Vagina (tissue), 2 donors: ENCODE data around the gene DDX51. TPM values are rescaled to one million over a fixed set of nuclear protein-coding genes. Genes with fewer than 3 reads are reported as not detected.
"Not testable (repeated sequence)": the region's sequence is repeated elsewhere in the genome, so short reads cannot be mapped to it uniquely, and the experiment has no call there.

Source experiments
- DNase-seq, 2 donors: peaks; one replicate each; pipeline ENCODE4 v3.0.0-alpha.2; 2017; ENCODE audit errors: extremely low spot score in 2 of 2
- H3K27ac ChIP-seq: fragments of 200-600 bp; sonication (generic); one replicate; pipeline ENCODE4 v1.5.1; 2019
- H3K27me3 ChIP-seq: fragments of 200-600 bp; sonication (generic); one replicate; pipeline ENCODE4 v1.5.1; 2019
- H3K36me3 ChIP-seq, 2 donors: fragments of 200-600 bp; sonication (generic); one replicate each; pipeline ENCODE4 v1.5.1; 2017 to 2019
- H3K4me1 ChIP-seq: fragments of 200-600 bp; sonication (generic); one replicate; pipeline ENCODE4 v1.5.1; 2019
- H3K4me3 ChIP-seq, 2 donors: fragments of 200-600 bp; sonication (generic); 1 replicate in 1 of 2; 2 replicates in 1 of 2; pipeline ENCODE4 v1.5.1; 2016 to 2019
- H3K9me3 ChIP-seq: fragments of 200-600 bp; sonication (generic); one replicate; pipeline ENCODE4 v1.5.1; 2019
- POLR2A ChIP-seq, 2 donors: fragments of 450-650 bp; IDR thresholded peaks; one replicate each; pipeline ENCODE4 v1.6.1; 2017; ENCODE audit warnings: antibody characterized with exemption in 2 of 2, mild to moderate bottlenecking in 2 of 2, moderate library complexity in 2 of 2
- POLR2AphosphoS5 ChIP-seq, 2 donors: sonication (generic); formaldehyde crosslinking; IDR thresholded peaks; one replicate each; pipeline ENCODE4 v1.9.0; 2017; ENCODE audit warnings: antibody characterized with exemption in 2 of 2, mild to moderate bottlenecking in 2 of 2, low read depth in 1 of 2; ENCODE audit not compliant: insufficient read depth in 1 of 2
- intact Hi-C: fragments of 100-400 bp; cut with DNase I; formaldehyde crosslinking; loops from one replicate; pipeline ENCODE4 v1.15.1; 2023
- total RNA-seq: library from RNA; depleted of rRNA; stranded (reverse); fragments of >200 nt; gene quantifications from one replicate; pipeline ENCODE4 v1.2.3, GENCODE V29; 2016
- TF ChIP-seq, protein P1 (sequence below), 3 experiments: fragments of 450-650 bp in 2 of 3; fragments of 200-600 bp in 1 of 3; sonication (generic) in 1 of 3; IDR thresholded peaks; one replicate each; pipeline ENCODE4 v1.5.1; 2017 to 2019; ENCODE audit warnings: antibody characterized with exemption in 3 of 3, mild to moderate bottlenecking in 2 of 3, moderate library complexity in 2 of 3

DDX51 gene
- total RNA-seq, 1 donor from 2014 or later = 11.3 TPM

DNA sequence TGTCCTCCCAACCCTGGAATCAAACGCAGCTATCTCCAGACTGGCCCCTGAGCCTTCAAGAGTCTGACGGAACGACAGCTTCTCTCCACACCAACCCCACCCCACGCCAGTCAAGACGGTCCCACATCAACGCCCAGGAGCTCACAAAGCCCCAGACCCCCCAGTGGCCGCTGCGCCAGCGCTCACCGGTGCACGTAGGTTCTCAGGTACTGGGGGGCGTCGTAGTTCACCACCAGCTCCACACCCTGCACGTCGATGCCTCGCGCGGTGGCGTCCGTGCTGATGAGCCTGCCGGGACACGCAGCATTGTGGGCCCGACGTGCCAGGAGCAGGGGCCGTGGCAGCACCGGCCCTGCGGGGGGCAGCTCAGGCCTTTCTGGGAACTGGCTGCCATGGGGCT, 4.2 kb downstream of the DDX51 start:
- H3K4me3 ChIP-seq = no peak overlapping the region
- no peak overlapping the region for H3K27ac ChIP-seq
- peaks cover 21% of the 10 kb centered on the region for H3K4me1 ChIP-seq
- TF ChIP-seq, protein P1, sequence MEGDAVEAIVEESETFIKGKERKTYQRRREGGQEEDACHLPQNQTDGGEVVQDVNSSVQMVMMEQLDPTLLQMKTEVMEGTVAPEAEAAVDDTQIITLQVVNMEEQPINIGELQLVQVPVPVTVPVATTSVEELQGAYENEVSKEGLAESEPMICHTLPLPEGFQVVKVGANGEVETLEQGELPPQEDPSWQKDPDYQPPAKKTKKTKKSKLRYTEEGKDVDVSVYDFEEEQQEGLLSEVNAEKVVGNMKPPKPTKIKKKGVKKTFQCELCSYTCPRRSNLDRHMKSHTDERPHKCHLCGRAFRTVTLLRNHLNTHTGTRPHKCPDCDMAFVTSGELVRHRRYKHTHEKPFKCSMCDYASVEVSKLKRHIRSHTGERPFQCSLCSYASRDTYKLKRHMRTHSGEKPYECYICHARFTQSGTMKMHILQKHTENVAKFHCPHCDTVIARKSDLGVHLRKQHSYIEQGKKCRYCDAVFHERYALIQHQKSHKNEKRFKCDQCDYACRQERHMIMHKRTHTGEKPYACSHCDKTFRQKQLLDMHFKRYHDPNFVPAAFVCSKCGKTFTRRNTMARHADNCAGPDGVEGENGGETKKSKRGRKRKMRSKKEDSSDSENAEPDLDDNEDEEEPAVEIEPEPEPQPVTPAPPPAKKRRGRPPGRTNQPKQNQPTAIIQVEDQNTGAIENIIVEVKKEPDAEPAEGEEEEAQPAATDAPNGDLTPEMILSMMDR (IDR thresholded peaks at IDR 0.05) = no peak
- TF ChIP-seq POLR2A (IDR thresholded peaks at IDR 0.05) (no peak), POLR2AphosphoS5 (IDR thresholded peaks at IDR 0.05; ENCODE audit: insufficient read depth in 1 of 2, low read depth in 1 of 2) (no peak)
- H3K27me3 ChIP-seq = no peaks in the 10 kb centered on the region
- no peaks in the 10 kb centered on the region for H3K9me3 ChIP-seq
- H3K36me3 ChIP-seq = peaks cover 0 to 45% of the 10 kb centered on the region in 2 donors
- DNase-seq = no peak
- intact Hi-C loops = no loop called here

DNA sequence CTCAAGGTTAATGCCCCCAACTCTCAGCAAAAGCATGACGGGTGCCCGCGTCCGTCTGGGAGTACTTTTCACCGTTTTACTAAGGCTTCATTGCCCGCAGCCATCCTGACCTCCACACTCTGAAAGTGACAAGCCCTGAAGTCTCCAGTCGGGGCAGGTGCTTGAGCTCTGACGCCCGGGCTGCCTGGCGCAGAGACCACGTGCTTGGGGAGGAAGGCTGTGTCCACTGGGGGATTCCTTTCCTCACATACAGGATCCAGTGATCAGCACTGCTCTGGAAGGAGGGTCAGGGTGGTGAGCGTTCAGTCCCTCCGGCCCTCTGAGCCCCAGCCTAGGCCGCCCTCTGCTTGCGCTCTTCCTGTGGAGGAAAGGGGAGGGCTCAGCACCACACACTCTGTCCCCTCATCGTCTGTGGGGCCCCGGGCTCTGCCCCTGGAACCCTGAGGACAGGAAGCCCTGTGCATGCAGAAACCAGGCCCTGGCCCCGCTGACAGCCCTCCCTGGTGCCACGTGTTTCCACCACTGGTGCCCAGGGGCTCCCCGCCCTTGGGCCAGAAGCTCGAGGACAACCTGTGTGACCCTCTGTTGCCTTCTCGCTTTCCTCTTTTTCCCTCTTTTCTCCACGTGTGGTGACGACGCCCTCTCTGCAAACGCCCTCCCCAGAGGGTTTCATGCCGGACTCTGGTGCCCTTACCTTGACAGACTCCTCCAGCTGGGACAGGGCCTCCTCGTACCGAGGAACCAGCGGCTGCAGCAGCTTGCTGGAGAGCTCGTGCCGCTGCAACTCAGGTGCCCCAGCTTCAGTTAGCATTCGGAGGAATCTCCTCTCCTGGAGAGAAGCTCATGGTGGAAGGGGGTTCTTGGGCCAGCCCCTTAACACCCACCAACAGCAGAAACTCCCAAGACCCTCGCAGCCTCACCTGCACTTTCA, 4.9 kb downstream of the DDX51 start:
- H3K27ac ChIP-seq = no peak overlapping the region
- no peaks in the 10 kb centered on the region for H3K9me3 ChIP-seq
- DNase-seq = no peak
- TF ChIP-seq, protein P1 (IDR thresholded peaks at IDR 0.05) = no peak
- TF ChIP-seq POLR2AphosphoS5 (IDR thresholded peaks at IDR 0.05; ENCODE audit: insufficient read depth in 1 of 2, low read depth in 1 of 2) = no peak
- no peak for TF ChIP-seq POLR2A (IDR thresholded peaks at IDR 0.05)
- peaks cover 17% of the 10 kb centered on the region for H3K4me1 ChIP-seq
- H3K36me3 ChIP-seq = peaks cover 0 to 45% of the 10 kb centered on the region in 2 donors
- H3K4me3 ChIP-seq = no peak overlapping the region
- intact Hi-C loops = no loop called here
- no peaks in the 10 kb centered on the region for H3K27me3 ChIP-seq

DNA sequence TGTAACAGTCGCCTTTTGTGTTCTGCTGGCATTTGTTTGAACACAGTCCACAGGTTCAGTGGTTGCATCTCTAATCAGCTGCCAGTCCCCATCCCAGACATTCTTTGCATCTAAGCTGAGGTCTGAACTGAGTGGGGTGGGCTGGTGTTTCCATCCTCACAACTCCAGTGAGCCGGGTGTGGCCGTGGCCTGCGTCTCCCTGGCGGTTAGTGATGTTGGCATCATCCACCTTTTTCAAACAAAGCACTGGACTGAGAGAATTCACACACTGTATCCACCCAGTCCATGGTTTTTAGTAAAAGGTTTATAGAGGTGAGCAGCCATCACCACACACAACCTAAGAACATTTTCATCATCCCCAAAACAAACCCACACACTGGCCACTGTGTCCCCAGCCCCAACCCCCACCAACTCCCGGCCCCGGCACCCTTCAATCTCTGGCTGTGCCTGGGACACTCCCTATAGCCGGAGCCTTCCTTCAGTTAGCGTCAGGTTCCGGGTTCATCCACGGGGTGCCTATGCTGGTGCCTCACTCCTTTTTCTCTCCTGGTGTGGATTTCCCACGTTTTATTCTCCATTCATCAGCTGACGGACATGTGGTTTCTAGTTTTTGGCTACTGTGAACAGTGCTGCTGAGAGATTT, 6.5 kb downstream of the DDX51 start:
- H3K27me3 ChIP-seq = no peaks in the 10 kb centered on the region
- no peak overlapping the region for H3K27ac ChIP-seq
- TF ChIP-seq POLR2A (IDR thresholded peaks at IDR 0.05) = no peak
- TF ChIP-seq POLR2AphosphoS5 (IDR thresholded peaks at IDR 0.05; ENCODE audit: insufficient read depth in 1 of 2, low read depth in 1 of 2) = no peak
- TF ChIP-seq, protein P1 (IDR thresholded peaks at IDR 0.05) = no peak
- no peak for DNase-seq
- no peak overlapping the region for H3K4me3 ChIP-seq
- intact Hi-C loops = no loop called here
- no peaks in the 10 kb centered on the region for H3K9me3 ChIP-seq
- peaks cover 0 to 45% of the 10 kb centered on the region in 2 donors for H3K36me3 ChIP-seq
- peaks cover 8% of the 10 kb centered on the region for H3K4me1 ChIP-seq

DNA sequence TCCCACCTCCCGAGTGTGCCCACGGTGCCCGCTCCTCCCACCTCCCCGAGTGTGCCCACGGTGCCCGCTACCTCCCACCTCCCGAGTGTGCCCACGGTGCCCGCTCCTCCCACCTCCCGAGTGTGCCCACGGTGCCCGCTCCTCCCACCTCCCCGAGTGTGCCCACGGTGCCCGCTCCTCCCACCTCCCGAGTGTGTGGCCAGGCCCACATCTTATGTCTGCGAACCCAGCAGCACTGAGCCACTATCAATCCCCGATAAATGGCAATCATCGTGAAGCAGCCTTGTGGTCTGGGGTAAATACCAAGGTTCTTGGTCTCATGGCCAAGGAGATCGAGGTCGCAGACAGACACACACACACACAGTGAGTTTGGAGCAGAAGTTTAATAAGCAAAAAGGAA, 7.9 kb downstream of the DDX51 start:
- DNase-seq, H3K4me1 ChIP-seq, H3K4me3 ChIP-seq, H3K27me3 ChIP-seq, H3K9me3 ChIP-seq, intact Hi-C loops, H3K27ac ChIP-seq: not testable (repeated sequence)
- peaks cover 0 to 33% of the 10 kb centered on the region in 2 donors for H3K36me3 ChIP-seq

DNA sequence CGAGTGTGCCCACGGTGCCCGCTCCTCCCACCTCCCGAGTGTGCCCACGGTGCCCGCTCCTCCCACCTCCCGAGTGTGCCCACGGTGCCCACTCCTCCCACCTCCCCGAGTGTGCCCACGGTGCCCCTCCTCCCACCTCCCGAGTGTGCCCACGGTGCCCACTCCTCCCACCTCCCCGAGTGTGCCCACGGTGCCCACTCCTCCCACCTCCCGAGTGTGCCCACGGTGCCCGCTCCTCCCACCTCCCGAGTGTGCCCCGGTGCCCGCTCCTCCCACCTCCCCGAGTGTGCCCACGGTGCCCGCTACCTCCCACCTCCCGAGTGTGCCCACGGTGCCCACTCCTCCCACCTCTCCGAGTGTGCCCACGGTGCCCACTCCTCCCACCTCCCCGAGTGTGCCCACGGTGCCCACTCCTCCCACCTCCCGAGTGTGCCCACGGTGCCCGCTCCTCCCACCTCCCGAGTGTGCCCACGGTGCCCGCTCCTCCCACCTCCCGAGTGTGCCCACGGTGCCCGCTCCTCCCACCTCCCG, 9.4 kb downstream of the DDX51 start:
- H3K9me3 ChIP-seq, H3K4me3 ChIP-seq, H3K27ac ChIP-seq, DNase-seq, intact Hi-C loops, H3K27me3 ChIP-seq, H3K4me1 ChIP-seq: not testable (repeated sequence)
- peaks cover 0 to 18% of the 10 kb centered on the region in 2 donors for H3K36me3 ChIP-seq
